SHP77 (cell line): Measurements from ENCODE around the gene ZDHHC11.
"Not testable (repeated sequence)": the region's sequence is repeated elsewhere in the genome, so short reads cannot be mapped to it uniquely, and the experiment has no call there.

Experiments
- DNase-seq, 2 experiments: peaks; one replicate each; lab custom pipeline; 2025; lab: John Stamatoyannopoulos, UW

The ZDHHC11 gene

GRCh38 chr5:761059-761771 is 89.6 kb downstream of the ZDHHC11 start:
- no peak for DNase-seq

- DNase-seq: no peak
These were observed 90.3 kb downstream of the ZDHHC11 start for GRCh38 chr5:760363-761058.

- DNase-seq: no peak
These were observed 90.9 kb downstream of the ZDHHC11 start for GRCh38 chr5:759781-760362.

- DNase-seq: no peak
These were observed 91.6 kb downstream of the ZDHHC11 start for GRCh38 chr5:759111-759751.

- DNase-seq: no peak
These were observed 92.1 kb downstream of the ZDHHC11 start for GRCh38 chr5:758698-759053.

- no peak for DNase-seq
These were observed 92.7 kb downstream of the ZDHHC11 start for GRCh38 chr5:757931-758697.

- DNase-seq: no peak
These were observed 93.3 kb downstream of the ZDHHC11 start for GRCh38 chr5:757346-757930.

- DNase-seq: no peak
These were observed 93.9 kb downstream of the ZDHHC11 start for GRCh38 chr5:756865-757345.

- no peak for DNase-seq
These were observed 94.6 kb downstream of the ZDHHC11 start for GRCh38 chr5:756171-756570.

- DNase-seq: not testable (repeated sequence)
These were observed 96.6 kb downstream of the ZDHHC11 start for GRCh38 chr5:754143-754632.

GRCh38 chr5:753567-754142 is 97.1 kb downstream of the ZDHHC11 start:
- DNase-seq: not testable (repeated sequence)

- not testable (repeated sequence) for DNase-seq
These were observed 98.2 kb downstream of the ZDHHC11 start for GRCh38 chr5:752532-753115.

- DNase-seq: not testable (repeated sequence)
These were observed 98.8 kb downstream of the ZDHHC11 start for GRCh38 chr5:751992-752391.

- DNase-seq: no peak
These were observed 99.3 kb downstream of the ZDHHC11 start for GRCh38 chr5:751496-751895.

GRCh38 chr5:750226-750625 is 100.6 kb downstream of the ZDHHC11 start:
- DNase-seq: not testable (repeated sequence)

- DNase-seq: no peak
These were observed 101.6 kb downstream of the ZDHHC11 start for GRCh38 chr5:749101-749670.

- DNase-seq: not testable (repeated sequence)
These were observed 102.5 kb downstream of the ZDHHC11 start for GRCh38 chr5:748011-748980.

- not testable (repeated sequence) for DNase-seq
These were observed 103.4 kb downstream of the ZDHHC11 start for GRCh38 chr5:747303-747844.
